Measurements from ENCODE around the gene ANTXR2. TPM values are rescaled to one million over a fixed set of nuclear protein-coding genes. Genes with fewer than 3 reads are reported as not detected.

ANTXR2 gene
- total and polyA plus RNA-seq, 2 donors (not counting 1 experiment from before 2014, with no cell fraction given), result 85.3 to 135 TPM

- TF ChIP-seq CTCF (conservative IDR thresholded peaks at IDR 0.05 in 1 of 2, IDR thresholded peaks at IDR 0.05 in 1 of 2; ENCODE audit: low read depth in 1 of 2, low read length in 2 of 2) (no peak), EZH2 (IDR thresholded peaks at IDR 0.05; ENCODE audit: low read length, missing control alignments) (no peak)
- Histone ChIP-seq H2AFZ (ENCODE audit: low read length) (no peak overlapping the region), H3K4me2 (ENCODE audit: extremely low read depth, insufficient read depth, low read length) (no peak overlapping the region), H3K4me3 (replicated peaks in 1 of 4; ENCODE audit: control extremely low read depth in 1 of 4, insufficient read depth in 1 of 4, low read depth in 3 of 4, low read length in 4 of 4) (no peak overlapping the region), H3K36me3 (ENCODE audit: control insufficient read depth, insufficient read depth, low read length) (no peaks in the 10 kb centered on the region), H3K9me3 (ENCODE audit: control insufficient read depth, insufficient read depth, low read depth, low read length) (no peaks in the 10 kb centered on the region), H3K79me2 (ENCODE audit: control insufficient read depth, insufficient read depth, low read length) (no peaks in the 10 kb centered on the region), H3K4me1 (ENCODE audit: control insufficient read depth, extremely low read depth, insufficient read depth, low read length) (peaks cover 3% of the 10 kb centered on the region), H4K20me1 (ENCODE audit: control insufficient read depth, extremely low read depth, insufficient read depth, low read length) (no peaks in the 10 kb centered on the region), H3K27me3 (ENCODE audit: control insufficient read depth, insufficient read depth, low read length) (no peaks in the 10 kb centered on the region), H3K9ac (ENCODE audit: insufficient read depth, low read length) (no peak overlapping the region), H3K27ac (ENCODE audit: insufficient read depth, low read length) (no peak overlapping the region)
- peak in 1 of 2 donors; percentile 60 for DNase-seq (ENCODE audit: low read depth in 2 of 2)
Measured at GRCh38 chr4:80115368-80116181, 42.5 kb upstream of the ANTXR2 start.

GRCh38 chr4:80114732-80115265, 41.8 kb upstream of the ANTXR2 start:
- peaks cover 3% of the 10 kb centered on the region for H3K4me1 ChIP-seq (ENCODE audit: control insufficient read depth, extremely low read depth, insufficient read depth, low read length)
- H3K4me2 ChIP-seq (ENCODE audit: extremely low read depth, insufficient read depth, low read length), result no peak overlapping the region
- no peak for TF ChIP-seq EZH2 (IDR thresholded peaks at IDR 0.05; ENCODE audit: low read length, missing control alignments)
- no peak for TF ChIP-seq CTCF (conservative IDR thresholded peaks at IDR 0.05 in 1 of 2, IDR thresholded peaks at IDR 0.05 in 1 of 2; ENCODE audit: low read depth in 1 of 2, low read length in 2 of 2)
- H3K9ac ChIP-seq (ENCODE audit: insufficient read depth, low read length), result no peak overlapping the region
- no peaks in the 10 kb centered on the region for H3K79me2 ChIP-seq (ENCODE audit: control insufficient read depth, insufficient read depth, low read length)
- H3K4me3 ChIP-seq (replicated peaks in 1 of 4; ENCODE audit: control extremely low read depth in 1 of 4, insufficient read depth in 1 of 4, low read depth in 3 of 4, low read length in 4 of 4), result no peak overlapping the region
- no peaks in the 10 kb centered on the region for H4K20me1 ChIP-seq (ENCODE audit: control insufficient read depth, extremely low read depth, insufficient read depth, low read length)
- H3K9me3 ChIP-seq (ENCODE audit: control insufficient read depth, insufficient read depth, low read depth, low read length), result no peaks in the 10 kb centered on the region
- DNase-seq (ENCODE audit: low read depth in 2 of 2), result no peak
- H3K36me3 ChIP-seq (ENCODE audit: control insufficient read depth, insufficient read depth, low read length), result no peaks in the 10 kb centered on the region
- H3K27ac ChIP-seq (ENCODE audit: insufficient read depth, low read length), result no peak overlapping the region
- no peaks in the 10 kb centered on the region for H3K27me3 ChIP-seq (ENCODE audit: control insufficient read depth, insufficient read depth, low read length)
- no peak overlapping the region for H2AFZ ChIP-seq (ENCODE audit: low read length)

- Histone ChIP-seq H3K4me3 (replicated peaks in 1 of 4; ENCODE audit: control extremely low read depth in 1 of 4, insufficient read depth in 1 of 4, low read depth in 3 of 4, low read length in 4 of 4) (no peak overlapping the region), H3K79me2 (ENCODE audit: control insufficient read depth, insufficient read depth, low read length) (no peaks in the 10 kb centered on the region), H3K27me3 (ENCODE audit: control insufficient read depth, insufficient read depth, low read length) (no peaks in the 10 kb centered on the region), H3K9me3 (ENCODE audit: control insufficient read depth, insufficient read depth, low read depth, low read length) (no peaks in the 10 kb centered on the region), H2AFZ (ENCODE audit: low read length) (no peak overlapping the region), H3K27ac (ENCODE audit: insufficient read depth, low read length) (no peak overlapping the region), H3K36me3 (ENCODE audit: control insufficient read depth, insufficient read depth, low read length) (no peaks in the 10 kb centered on the region), H3K4me2 (ENCODE audit: extremely low read depth, insufficient read depth, low read length) (no peak overlapping the region), H3K9ac (ENCODE audit: insufficient read depth, low read length) (no peak overlapping the region), H4K20me1 (ENCODE audit: control insufficient read depth, extremely low read depth, insufficient read depth, low read length) (no peaks in the 10 kb centered on the region), H3K4me1 (ENCODE audit: control insufficient read depth, extremely low read depth, insufficient read depth, low read length) (peaks cover 3% of the 10 kb centered on the region)
- DNase-seq (ENCODE audit: low read depth in 2 of 2), result peak in 1 of 2 donors; percentile 10
- TF ChIP-seq EZH2 (IDR thresholded peaks at IDR 0.05; ENCODE audit: low read length, missing control alignments), result no peak
- TF ChIP-seq CTCF (conservative IDR thresholded peaks at IDR 0.05 in 1 of 2, IDR thresholded peaks at IDR 0.05 in 1 of 2; ENCODE audit: low read depth in 1 of 2, low read length in 2 of 2), result no peak
Measured at GRCh38 chr4:80113615-80114014, 40.6 kb upstream of the ANTXR2 start.

All from fibroblast of lung (primary cell).